T1000 (cell line): Measurements from ENCODE around the gene KLHDC1.
"Not testable (repeated sequence)": the region's sequence is repeated elsewhere in the genome, so short reads cannot be mapped to it uniquely, and the experiment has no call there.

ENCODE experiments used
- DNase-seq: peaks from one replicate; lab custom pipeline; 2025; ENCODE audit warnings: mixed read lengths; lab: John Stamatoyannopoulos, UW

KLHDC1 gene

GRCh38 chr14:49692811-49693734 lies at the start of gene KLHDC1:
TSS of gene KLHDC1 (plus strand) at chr14:49693120. CDS start at chr14:49693195, 75 bp downstream.
- peak; percentile 57 for DNase-seq

GRCh38 chr14:49653508-49653907 lies 39.4 kb upstream of the KLHDC1 start:
- no peak for DNase-seq

GRCh38 chr14:49654511-49654910 lies 38.4 kb upstream of the KLHDC1 start:
- DNase-seq: no peak

- DNase-seq: not testable (repeated sequence)
These were observed 35.4 kb upstream of the KLHDC1 start for GRCh38 chr14:49657500-49657899.

GRCh38 chr14:49659526-49660455 lies 33.1 kb upstream of the KLHDC1 start:
- DNase-seq: no peak

- no peak for DNase-seq
These were observed 22.4 kb upstream of the KLHDC1 start for GRCh38 chr14:49670475-49670874.

- DNase-seq: no peak
These were observed 19.3 kb upstream of the KLHDC1 start for GRCh38 chr14:49673586-49673985.

GRCh38 chr14:49677643-49678042 lies 15.3 kb upstream of the KLHDC1 start:
- DNase-seq: no peak

- no peak for DNase-seq
These were observed 13.6 kb upstream of the KLHDC1 start for GRCh38 chr14:49679271-49679670.

GRCh38 chr14:49686425-49686824 lies 6.5 kb upstream of the KLHDC1 start:
- no peak for DNase-seq

GRCh38 chr14:49687942-49688700 lies 4.8 kb upstream of the KLHDC1 start, which contains the start of gene POLE2:
TSS of gene POLE2 (minus strand) at chr14:49688214. CDS start at chr14:49688203, 11 bp downstream.
- DNase-seq: peak; percentile 35

- DNase-seq: no peak
These were observed 4.3 kb upstream of the KLHDC1 start for GRCh38 chr14:49688701-49689030.

GRCh38 chr14:49691031-49691430 lies 1.9 kb upstream of the KLHDC1 start:
- DNase-seq: no peak

GRCh38 chr14:49692193-49692757 lies 645 bp upstream of the KLHDC1 start:
- DNase-seq: no peak

GRCh38 chr14:49693735-49694124 lies 810 bp downstream of the KLHDC1 start:
- DNase-seq: not testable (repeated sequence)

GRCh38 chr14:49702725-49703124 lies 9.8 kb downstream of the KLHDC1 start:
- no peak for DNase-seq

GRCh38 chr14:49703965-49704364 lies 11.0 kb downstream of the KLHDC1 start:
- no peak for DNase-seq

- not testable (repeated sequence) for DNase-seq
These were observed 11.6 kb downstream of the KLHDC1 start for GRCh38 chr14:49704471-49704870.

- DNase-seq: not testable (repeated sequence)
These were observed 18.1 kb downstream of the KLHDC1 start for GRCh38 chr14:49710993-49711392.

- no peak for DNase-seq
These were observed 27.8 kb downstream of the KLHDC1 start for GRCh38 chr14:49720744-49721143.

GRCh38 chr14:49721733-49722435 lies 29.0 kb downstream of the KLHDC1 start:
- not testable (repeated sequence) for DNase-seq
